Osteoblast (primary cell): Measurements from ENCODE around the gene LHB. TPM values are rescaled to one million over a fixed set of nuclear protein-coding genes. Genes with fewer than 3 reads are reported as not detected.

Experiments
- DNase-seq: peaks from one replicate; pipeline ENCODE4 v3.0.0; 2011; ENCODE audit warnings: low spot score, mixed read lengths; ENCODE audit not compliant: insufficient read length; ENCODE audit errors: missing footprints
- H2AFZ ChIP-seq: 2 replicates; pipeline ENCODE4 v1.6.0; 2011; ENCODE audit warnings: mild to moderate bottlenecking, low read length
- H3K27ac ChIP-seq: 2 replicates; pipeline ENCODE4 v1.5.1; 2011; ENCODE audit warnings: mild to moderate bottlenecking, low read depth, low read length, moderate library complexity
- H3K27me3 ChIP-seq: 2 replicates; pipeline ENCODE4 v1.6.0; 2012; ENCODE audit warnings: mild to moderate bottlenecking, control low read depth, inconsistent platforms, low read length, moderate library complexity; ENCODE audit not compliant: insufficient read depth
- H3K36me3 ChIP-seq: 2 replicates; pipeline ENCODE4 v1.5.1; 2011; ENCODE audit warnings: mild to moderate bottlenecking, low read length, control low read depth, moderate library complexity; ENCODE audit not compliant: insufficient read depth
- H3K4me1 ChIP-seq: 2 replicates; pipeline ENCODE4 v1.5.1; 2011; ENCODE audit warnings: mild to moderate bottlenecking, low read length, control low read depth, moderate library complexity; ENCODE audit not compliant: insufficient read depth
- H3K4me2 ChIP-seq: 2 replicates; pipeline ENCODE4 v1.6.0; 2011; ENCODE audit warnings: mild to moderate bottlenecking, low read length; ENCODE audit not compliant: insufficient read depth
- H3K4me3 ChIP-seq: fragments of 200-600 bp; sonication (generic); 3 replicates; pipeline ENCODE4 v1.5.1; 2012; ENCODE audit warnings: mild to moderate bottlenecking, low read length, inconsistent platforms; ENCODE audit not compliant: insufficient read depth
- H3K79me2 ChIP-seq: 2 replicates; pipeline ENCODE4 v1.6.0; 2012; ENCODE audit warnings: mild to moderate bottlenecking, low read length, control low read depth, inconsistent platforms; ENCODE audit not compliant: insufficient read depth
- H3K9me3 ChIP-seq: 2 replicates; pipeline ENCODE4 v1.5.1; 2011; ENCODE audit warnings: low read depth, low read length, control low read depth
- H4K20me1 ChIP-seq: 2 replicates; pipeline ENCODE4 v1.6.0; 2012; ENCODE audit warnings: mild to moderate bottlenecking, low read length, control low read depth; ENCODE audit not compliant: insufficient read depth
- total RNA-seq: library from RNA; depleted of rRNA; stranded (reverse); fragments of >200 nt; gene quantifications from 2 replicates; pipeline ENCODE4 v1.2.3, GENCODE V29; 2012
- TF ChIP-seq, protein P1 (sequence below): IDR thresholded peaks from 2 replicates; pipeline ENCODE4 v1.5.1; 2011; ENCODE audit warnings: mild to moderate bottlenecking, low read depth, low read length, moderate library complexity; ENCODE audit errors: extremely low read depth

The LHB gene
- total RNA-seq, 1 donor, result not detected

DNA sequence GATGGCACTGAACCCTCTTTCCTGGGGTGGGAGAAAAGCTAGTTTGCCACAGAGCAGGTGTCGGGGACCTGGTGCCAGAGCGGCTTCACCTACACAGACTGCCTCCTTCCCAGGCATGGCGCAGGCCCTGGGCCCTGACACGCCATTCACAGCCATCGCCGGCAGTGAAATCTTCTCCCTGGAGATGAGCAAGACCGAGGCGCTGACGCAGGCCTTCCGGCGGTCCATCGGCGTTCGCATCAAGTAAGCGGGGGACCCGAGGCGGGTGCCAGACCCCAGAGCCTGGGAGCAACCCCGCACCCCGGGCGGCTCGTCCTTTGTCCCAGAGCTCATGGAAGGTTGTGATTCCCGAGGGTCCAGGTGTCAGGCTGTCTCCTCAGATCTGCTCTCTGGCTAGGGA lies 10.0 kb downstream of the LHB start:
- TF ChIP-seq, protein P1, sequence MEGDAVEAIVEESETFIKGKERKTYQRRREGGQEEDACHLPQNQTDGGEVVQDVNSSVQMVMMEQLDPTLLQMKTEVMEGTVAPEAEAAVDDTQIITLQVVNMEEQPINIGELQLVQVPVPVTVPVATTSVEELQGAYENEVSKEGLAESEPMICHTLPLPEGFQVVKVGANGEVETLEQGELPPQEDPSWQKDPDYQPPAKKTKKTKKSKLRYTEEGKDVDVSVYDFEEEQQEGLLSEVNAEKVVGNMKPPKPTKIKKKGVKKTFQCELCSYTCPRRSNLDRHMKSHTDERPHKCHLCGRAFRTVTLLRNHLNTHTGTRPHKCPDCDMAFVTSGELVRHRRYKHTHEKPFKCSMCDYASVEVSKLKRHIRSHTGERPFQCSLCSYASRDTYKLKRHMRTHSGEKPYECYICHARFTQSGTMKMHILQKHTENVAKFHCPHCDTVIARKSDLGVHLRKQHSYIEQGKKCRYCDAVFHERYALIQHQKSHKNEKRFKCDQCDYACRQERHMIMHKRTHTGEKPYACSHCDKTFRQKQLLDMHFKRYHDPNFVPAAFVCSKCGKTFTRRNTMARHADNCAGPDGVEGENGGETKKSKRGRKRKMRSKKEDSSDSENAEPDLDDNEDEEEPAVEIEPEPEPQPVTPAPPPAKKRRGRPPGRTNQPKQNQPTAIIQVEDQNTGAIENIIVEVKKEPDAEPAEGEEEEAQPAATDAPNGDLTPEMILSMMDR, result no peak
- Histone ChIP-seq H3K4me1 (no peaks in the 10 kb centered on the region), H3K36me3 (peaks cover 63% of the 10 kb centered on the region), H3K79me2 (peaks cover 3% of the 10 kb centered on the region), H3K4me3 (no peak overlapping the region), H3K9me3 (no peaks in the 10 kb centered on the region), H4K20me1 (no peaks in the 10 kb centered on the region), H3K27ac (no peak overlapping the region), H2AFZ (no peak overlapping the region), H3K27me3 (no peaks in the 10 kb centered on the region), H3K4me2 (no peak overlapping the region)
- no peak for DNase-seq

GRCh38 chr19:49004964-49005614 lies 11.8 kb downstream of the LHB start:
- Histone ChIP-seq H3K27ac (no peak overlapping the region), H3K9me3 (no peaks in the 10 kb centered on the region), H2AFZ (no peak overlapping the region), H3K4me3 (no peak overlapping the region), H3K36me3 (peaks cover 59% of the 10 kb centered on the region), H3K4me2 (no peak overlapping the region), H3K4me1 (no peaks in the 10 kb centered on the region), H4K20me1 (no peaks in the 10 kb centered on the region), H3K27me3 (no peaks in the 10 kb centered on the region), H3K79me2 (peaks cover 3% of the 10 kb centered on the region)
- TF ChIP-seq, protein P1, result no peak
- peak; percentile 13 for DNase-seq

DNA sequence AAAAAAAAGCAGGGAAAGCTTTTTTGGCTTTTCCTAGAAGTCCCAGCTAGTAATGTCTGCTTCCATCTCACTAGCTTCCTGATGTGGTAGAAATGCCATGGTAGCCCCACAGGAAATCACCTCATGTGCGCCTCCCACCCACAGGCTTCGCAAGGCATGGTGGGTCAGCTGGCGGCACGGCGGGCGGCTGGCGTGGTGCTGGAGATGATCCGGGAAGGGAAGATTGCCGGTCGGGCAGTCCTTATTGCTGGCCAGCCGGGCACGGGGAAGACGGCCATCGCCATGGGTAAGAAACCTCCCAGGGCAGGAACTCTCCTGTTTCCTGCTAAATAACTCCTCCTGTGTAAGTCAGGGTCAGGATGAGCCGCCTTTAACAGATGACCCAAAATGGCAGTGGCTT lies 12.8 kb downstream of the LHB start:
- H3K36me3 ChIP-seq, result peaks cover 52% of the 10 kb centered on the region
- no peak overlapping the region for H2AFZ ChIP-seq
- H3K4me2 ChIP-seq, result no peak overlapping the region
- peaks cover 13% of the 10 kb centered on the region for H3K79me2 ChIP-seq
- no peaks in the 10 kb centered on the region for H3K27me3 ChIP-seq
- peaks cover 9% of the 10 kb centered on the region for H4K20me1 ChIP-seq
- H3K4me3 ChIP-seq, result no peak overlapping the region
- H3K4me1 ChIP-seq, result no peaks in the 10 kb centered on the region
- no peak overlapping the region for H3K27ac ChIP-seq
- H3K9me3 ChIP-seq, result no peaks in the 10 kb centered on the region
- DNase-seq, result peak; percentile 13
- TF ChIP-seq, protein P1, result no peak

DNA sequence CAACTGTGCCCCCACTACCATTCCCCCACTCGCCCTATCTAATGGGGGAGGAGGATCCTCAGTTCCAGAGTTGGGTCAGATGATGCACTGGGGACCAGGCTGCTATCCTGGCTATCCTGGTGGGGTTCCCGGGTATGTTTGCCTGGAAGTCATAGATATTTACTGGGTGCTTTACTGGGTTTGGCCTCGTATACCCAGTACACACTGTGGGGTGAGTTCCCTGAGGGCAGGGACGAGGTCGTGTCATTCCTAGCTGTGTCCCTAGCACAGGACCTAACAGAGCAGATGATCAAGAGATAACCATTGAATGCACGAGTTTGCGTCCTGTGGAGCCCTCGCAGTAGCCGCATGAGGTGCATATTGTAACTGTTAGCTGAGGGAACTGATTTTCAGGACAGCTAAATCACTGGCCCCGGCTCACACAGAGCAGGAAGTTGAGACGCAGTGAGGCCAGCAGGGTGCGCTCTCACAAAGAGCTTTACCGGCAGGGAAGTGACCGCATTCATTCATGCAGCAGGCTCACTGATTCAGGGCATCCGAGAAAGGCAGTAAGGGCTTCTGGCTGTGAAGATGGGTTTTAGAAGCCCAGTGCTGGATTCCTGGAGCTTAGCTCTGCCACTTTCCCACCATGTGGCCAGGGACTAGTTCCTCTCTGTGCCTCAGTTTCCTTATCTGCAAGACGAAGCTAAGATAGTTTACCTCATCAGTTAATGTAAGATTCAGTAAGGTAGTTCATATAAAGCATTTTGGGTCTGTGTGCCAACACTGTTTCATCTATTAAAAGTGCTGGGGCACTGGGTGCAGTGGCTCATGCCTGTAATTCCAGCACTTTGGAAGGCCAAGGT lies 17.2 kb downstream of the LHB start:
- DNase-seq, result peak; percentile 93
- TF ChIP-seq, protein P1, result peak; percentile 87
- Histone ChIP-seq H3K36me3 (peaks cover 26% of the 10 kb centered on the region), H4K20me1 (peaks cover 20% of the 10 kb centered on the region), H3K79me2 (peaks cover 50% of the 10 kb centered on the region), H3K4me2 (no peak overlapping the region), H3K27me3 (no peaks in the 10 kb centered on the region), H3K4me1 (peaks cover 4% of the 10 kb centered on the region), H3K27ac (no peak overlapping the region), H2AFZ (no peak overlapping the region), H3K4me3 (no peak overlapping the region), H3K9me3 (no peaks in the 10 kb centered on the region)
